Glomerular visceral epithelial cell (primary cell): ENCODE results near the gene COL6A2.
"Not testable (repeated sequence)": the region's sequence is repeated elsewhere in the genome, so short reads cannot be mapped to it uniquely, and the experiment has no call there.

ENCODE experiments used
- DNase-seq: peaks from one replicate; pipeline ENCODE4 v3.0.0-alpha.2; 2016; ENCODE audit errors: extremely low spot score

COL6A2 gene

DNA sequence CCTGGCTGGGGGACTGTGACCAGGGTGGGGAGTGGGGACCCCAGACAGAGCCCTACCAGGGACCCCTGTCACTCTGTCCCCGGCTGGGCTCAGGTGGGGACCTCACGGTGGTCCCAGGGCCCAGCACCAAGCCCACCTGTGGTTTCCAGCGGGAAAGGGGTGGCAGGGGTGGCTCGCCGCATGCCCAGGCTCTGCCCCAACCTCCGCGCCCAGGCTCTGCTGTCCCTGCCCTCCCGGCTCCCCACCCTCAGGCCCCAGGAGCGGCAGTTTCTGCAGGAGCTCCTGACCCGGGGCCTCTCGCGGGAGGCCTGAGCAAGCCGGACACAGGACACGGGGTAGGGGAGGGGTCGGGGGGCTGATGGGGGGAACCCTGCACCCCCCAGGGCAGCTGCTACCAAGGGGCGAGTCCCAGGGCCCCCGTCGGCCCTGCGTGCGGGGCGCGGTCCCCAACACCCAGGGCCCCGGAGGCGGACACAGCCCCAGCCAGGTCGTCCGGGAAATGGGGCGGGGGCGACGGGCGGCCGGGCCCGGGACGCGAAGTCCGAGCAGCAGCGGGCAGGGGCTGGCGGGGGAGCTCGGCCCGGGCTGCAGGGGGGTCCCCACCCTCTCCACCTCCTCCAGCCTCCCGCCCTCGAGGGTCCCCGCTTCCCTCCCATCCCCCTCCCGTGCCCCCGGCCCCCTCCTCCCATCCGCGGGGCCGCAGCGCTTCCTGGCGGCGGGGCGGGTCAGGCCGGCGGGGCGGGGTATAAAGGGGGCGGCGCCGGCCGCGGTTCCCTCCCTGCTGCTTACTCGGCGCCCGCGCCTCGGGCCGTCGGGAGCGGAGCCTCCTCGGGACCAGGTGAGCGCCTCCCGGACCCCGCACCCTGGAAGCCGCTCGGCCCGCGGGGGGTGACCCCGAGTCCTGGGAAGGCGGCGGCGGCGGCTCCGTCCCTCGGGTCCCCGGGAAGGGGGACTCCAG is at the start of gene COL6A2:
Gene COL6A2 (plus strand): TSS at position 777 of the 958 bp plus-strand sequence.
- peak; percentile 60 for DNase-seq

DNA sequence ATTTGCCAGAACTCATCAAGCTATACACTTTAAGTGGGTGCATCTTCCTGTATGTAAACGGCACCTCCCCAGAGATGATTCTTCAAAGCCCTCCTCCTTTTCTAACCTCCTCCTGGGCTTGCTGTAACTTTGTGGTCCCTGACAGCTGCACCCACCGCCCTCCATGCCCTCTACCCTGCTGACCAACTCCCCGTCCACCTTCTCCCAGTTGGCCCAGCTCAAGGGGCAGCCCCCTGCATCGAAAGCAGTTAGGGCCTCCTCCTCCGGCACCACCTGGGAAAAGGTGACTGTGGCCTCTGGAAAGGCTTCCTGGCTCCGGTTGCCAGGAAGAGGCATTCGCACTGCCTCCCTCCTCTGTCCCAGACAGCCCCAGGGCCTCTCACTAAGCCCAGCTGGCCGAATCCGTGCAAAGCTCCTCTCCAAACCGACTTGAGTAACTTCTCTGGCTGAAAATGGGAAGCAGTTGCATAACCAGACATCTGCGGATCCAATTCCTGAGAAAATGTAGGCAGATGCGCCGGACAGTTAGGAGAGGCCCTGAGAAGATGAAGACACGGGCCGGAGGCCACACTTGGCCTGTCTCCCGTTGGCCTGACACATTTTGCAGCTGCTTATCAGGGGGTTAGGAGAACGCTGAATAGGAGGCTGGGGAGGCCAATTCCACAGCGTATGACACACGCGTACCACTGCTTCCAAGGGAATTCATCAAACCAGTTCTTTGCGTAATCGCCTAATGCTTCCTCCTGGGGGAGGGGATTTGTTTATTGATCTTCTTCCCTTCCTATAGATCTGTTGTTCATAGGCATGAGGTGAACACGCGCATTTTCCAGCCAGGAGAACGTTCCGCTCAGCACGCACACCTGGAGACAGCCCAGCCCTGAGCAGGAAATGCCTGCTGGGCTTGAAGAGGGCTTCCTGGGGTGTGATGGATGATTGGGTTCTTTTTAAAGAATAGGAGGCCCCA is 48.7 kb upstream of the COL6A2 start:
- peak; percentile 53 for DNase-seq

DNA sequence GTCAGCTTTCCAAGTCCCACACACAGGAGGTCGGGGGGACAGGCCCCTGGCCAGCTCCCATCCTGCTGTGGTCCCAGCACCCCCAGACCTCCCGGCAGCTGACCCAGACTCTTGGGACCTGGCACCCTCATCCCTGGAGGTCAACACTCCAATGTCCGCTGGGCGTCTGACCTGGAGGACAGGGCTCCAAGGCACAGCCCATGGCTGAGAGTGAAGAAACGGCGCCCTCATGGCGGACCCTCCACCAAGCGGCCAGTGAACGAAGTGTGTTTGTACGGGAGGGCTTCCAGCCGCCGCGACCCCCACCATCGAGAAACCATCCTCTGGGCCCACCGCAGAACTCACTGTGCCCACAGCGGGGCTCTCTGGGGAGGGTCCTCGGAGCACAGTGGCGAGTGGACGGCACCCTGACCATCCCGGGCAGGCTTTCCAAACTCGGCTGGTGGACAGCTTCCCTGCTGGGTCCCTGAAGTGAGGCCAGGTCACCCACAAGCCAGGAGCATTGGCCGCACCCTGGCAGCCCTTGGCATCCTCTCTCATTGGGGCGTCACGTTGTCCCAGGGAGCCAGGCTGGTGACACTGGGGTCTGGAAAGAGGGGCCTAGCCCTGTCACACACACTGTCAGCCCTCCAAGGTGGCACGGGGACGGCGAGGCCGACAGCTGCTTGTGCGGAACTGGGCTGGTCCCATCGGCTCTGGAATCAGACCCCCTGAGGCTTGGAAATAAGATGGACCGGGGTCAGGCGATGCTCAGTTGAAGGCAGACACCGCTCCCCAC is 47.8 kb upstream of the COL6A2 start:
- no peak for DNase-seq

DNA sequence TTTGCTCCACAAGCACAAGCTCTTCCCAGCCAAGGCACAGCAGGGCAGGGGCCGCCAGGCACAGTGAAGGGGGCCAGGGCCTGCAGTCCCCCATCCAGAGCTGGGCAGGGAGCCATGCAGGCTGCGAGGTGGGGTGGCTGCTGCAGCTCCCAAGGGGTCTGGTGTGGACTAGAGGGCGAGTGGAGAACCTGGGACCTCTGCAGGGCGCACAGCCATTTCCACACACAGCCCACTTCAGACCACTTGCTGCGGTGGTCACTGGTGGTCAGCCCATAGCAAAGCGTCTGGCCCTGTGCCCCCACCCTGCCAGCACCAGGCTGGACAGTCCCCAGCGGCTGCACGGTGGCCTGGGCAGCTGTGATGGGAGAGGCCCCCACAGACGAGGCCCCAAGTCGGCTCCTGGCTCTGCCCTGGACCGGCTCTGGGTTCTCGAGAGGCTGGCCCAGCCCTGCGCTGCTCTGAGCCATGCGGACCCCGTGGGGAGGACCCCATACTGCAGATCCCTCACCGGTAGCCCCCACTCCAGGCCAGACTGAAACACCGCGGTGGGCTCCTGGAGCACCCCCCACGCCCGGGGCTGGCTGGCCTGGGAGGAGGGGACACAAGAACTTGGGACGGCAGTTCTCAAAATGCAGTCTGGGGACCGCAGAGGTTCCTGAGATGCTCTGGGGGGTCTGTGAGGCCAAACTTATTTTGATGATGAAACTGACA is 47.1 kb upstream of the COL6A2 start:
- DNase-seq = no peak

DNA sequence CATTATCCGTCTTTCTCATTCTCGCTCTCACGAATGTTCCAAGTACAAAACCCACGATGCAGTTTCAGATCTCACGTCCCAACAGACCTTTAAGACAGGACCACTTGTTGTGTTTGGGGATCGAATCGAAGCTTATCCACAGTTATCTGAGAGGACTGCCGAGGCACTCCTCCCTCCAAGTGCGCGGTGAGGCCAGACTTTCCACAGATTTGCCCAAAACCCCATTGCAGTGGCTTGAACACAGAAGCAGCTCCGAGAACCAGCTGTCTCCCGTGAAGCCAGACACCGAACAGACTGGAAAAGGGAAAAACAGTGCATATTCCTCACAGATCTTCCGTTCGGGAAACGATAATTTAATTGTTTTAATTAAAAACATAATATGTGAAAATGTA is 46.5 kb upstream of the COL6A2 start:
- no peak for DNase-seq

- no peak for DNase-seq
These were observed 45.9 kb upstream of the COL6A2 start for GRCh38 chr21:46051821-46052675.

DNA sequence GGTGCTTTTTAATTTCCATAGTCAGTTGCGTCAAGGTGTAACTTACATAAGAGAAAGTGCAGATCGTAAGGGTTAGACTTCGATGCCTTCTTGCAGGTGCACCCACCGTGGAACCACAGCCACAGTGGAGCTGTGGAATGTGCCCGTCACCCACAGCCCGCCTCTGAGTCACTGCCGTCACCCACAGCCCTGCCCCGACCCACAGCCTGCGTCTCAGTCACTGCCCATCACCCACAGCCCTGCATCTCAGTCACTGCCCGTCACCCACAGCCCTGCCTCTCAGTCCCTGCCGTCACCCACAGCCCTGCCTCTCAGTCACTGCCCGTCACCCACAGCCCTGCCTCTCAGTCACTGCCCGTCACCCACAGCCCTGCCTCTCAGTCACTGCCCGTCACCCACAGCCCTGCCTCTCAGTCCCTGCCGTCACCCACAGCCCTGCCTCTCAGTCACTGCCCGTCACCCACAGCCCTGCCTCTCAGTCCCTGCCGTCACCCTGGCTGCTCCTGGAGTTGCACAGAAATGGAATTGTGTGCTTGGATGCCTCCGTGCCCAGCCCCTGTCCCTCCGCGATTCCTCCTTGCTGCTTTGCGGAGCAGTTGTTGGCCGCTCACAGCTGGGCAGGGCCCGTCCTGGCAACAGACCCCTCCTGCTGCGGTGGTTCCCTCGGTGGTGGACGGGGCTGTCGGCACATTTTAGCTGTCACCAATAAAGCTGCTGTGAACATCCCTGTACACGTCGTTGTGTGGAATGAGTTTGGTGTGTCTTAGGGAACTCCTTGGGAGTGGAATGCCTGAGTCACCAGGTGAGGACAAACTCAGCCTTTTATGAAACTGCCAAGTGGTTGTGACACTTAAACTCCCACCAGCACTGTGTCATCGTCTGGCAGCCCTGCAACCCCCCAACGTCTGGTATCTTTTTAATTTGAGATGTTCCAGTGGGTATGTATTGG is 44.9 kb upstream of the COL6A2 start:
- peak; percentile 91 for DNase-seq

- no peak for DNase-seq
These were observed 43.9 kb upstream of the COL6A2 start for GRCh38 chr21:46054031-46054430.

DNA sequence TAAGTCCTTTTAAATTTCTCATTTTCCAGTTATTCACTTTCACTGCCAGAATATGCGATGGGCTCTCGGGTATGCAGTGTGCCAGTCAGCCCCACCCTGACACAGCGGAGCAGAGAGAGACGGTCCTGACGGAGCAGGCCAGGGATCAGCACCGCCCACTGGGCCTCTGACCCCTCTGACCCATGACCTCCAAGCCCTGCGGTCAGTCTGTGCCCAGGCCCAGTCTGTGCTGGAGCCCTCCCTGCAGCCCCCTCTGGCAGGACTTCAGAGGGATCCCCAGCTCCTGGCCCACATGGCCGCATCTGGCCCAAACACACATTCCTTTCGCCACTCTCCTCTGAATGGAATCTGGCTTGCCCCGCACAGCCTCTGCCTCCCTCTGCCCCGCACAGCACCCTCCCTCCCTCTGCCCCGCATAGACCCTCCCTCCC is 43.4 kb upstream of the COL6A2 start:
- DNase-seq = no peak

GRCh38 chr21:46055863-46056281 is 42.0 kb upstream of the COL6A2 start:
- DNase-seq = no peak

- DNase-seq = no peak
These were observed 41.4 kb upstream of the COL6A2 start for GRCh38 chr21:46056450-46056903.

DNA sequence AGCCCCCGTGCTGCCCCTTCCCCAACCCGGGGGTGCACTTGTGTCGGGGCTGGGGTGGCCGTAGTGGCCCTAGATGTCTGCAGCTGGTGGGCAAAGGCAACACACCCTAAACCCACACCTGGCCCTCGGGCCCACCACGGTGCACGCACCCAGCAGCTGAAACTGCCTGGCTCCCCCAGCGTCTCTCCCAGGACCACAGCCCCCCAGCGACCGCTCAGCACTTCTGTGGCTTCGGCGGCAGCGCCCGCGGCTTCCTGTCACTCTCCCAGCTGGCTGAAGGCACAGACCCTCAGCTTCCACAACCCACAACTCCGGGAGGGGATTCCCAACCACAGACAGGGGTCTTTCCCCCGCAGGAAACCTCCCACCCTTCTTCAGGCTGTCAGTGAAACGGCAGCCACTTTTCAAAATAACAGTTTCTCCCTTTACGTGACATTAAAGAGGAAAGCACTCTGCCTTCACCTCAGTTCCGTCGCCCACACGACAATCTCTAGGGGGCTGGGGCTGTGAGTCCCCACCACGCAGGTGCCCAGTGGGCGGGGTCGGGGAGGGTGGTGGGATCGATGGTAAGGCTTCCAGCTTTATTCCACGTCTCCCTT is 40.7 kb upstream of the COL6A2 start:
- no peak for DNase-seq

GRCh38 chr21:46057710-46058241 is 40.1 kb upstream of the COL6A2 start:
- DNase-seq = no peak

GRCh38 chr21:46058431-46059145 is 39.3 kb upstream of the COL6A2 start:
- DNase-seq = no peak

GRCh38 chr21:46059195-46059594 is 38.7 kb upstream of the COL6A2 start:
- no peak for DNase-seq

GRCh38 chr21:46059711-46060455 is 38.0 kb upstream of the COL6A2 start:
- DNase-seq = not testable (repeated sequence)
